GM12878 (cell line): ENCODE data around the gene SESN3.

Source experiments
- BRCA1 ChIP-seq: IDR thresholded peaks from 2 replicates; pipeline ENCODE4 v1.6.1; 2011; ENCODE audit warnings: low read depth, low read length, improper control_type of control experiment
- CTCF ChIP-seq, 3 experiments: IDR thresholded peaks in 2 of 3; conservative IDR thresholded peaks in 1 of 3; 2 replicates each; pipeline ENCODE4 v1.5.1; 2011; ENCODE audit warnings: low read depth in 3 of 3, low read length in 3 of 3, mild to moderate bottlenecking in 3 of 3, control low read depth in 2 of 3, moderate library complexity in 2 of 3, inconsistent platforms in 1 of 3, mixed read lengths in 1 of 3; ENCODE audit not compliant: control insufficient read depth in 2 of 3, insufficient read depth in 1 of 3; ENCODE audit errors: extremely low read depth in 1 of 3
- EZH2 ChIP-seq: IDR thresholded peaks from 2 replicates; pipeline ENCODE4 v1.6.1; 2012; ENCODE audit warnings: low read depth, mild to moderate bottlenecking, control low read depth, inconsistent platforms, low read length, borderline replicate concordance; ENCODE audit not compliant: control insufficient read depth
- TAF1 ChIP-seq: IDR thresholded peaks from 2 replicates; pipeline ENCODE4 v1.6.1; 2011; ENCODE audit warnings: mild to moderate bottlenecking, low read depth, low read length, borderline replicate concordance

- TF ChIP-seq TAF1 (no peak), CTCF (IDR thresholded peaks at IDR 0.05 in 2 of 3, conservative IDR thresholded peaks at IDR 0.05 in 1 of 3; ENCODE audit: control insufficient read depth in 2 of 3, extremely low read depth in 1 of 3, insufficient read depth in 1 of 3, low read depth in 3 of 3, low read length in 3 of 3) (peak; percentile 36 to 65 (median 45); a peak in 5 of 6 replicates), EZH2 (no peak), BRCA1 (no peak)
Measured at GRCh38 chr11:95138448-95138847, 92.6 kb downstream of the SESN3 start.
